MG63 (cell line): ENCODE data around the gene RPS21. TPM values are rescaled to one million over a fixed set of nuclear protein-coding genes. Genes with fewer than 3 reads are reported as not detected.

ENCODE experiments used
- DNase-seq: peaks from one replicate; pipeline ENCODE4 v3.0.0-alpha.2; 2020
- H3K27me3 ChIP-seq: fragments of 250-450 bp; sonication (Bioruptor Pico); 2 replicates; pipeline ENCODE4 v1.5.1; 2020; ENCODE audit warnings: mild to moderate bottlenecking, moderate library complexity
- H3K36me3 ChIP-seq: fragments of 250-450 bp; sonication (Bioruptor Pico); 2 replicates; pipeline ENCODE4 v1.5.1; 2020; ENCODE audit warnings: mild to moderate bottlenecking, moderate library complexity
- H3K4me3 ChIP-seq: fragments of 250-450 bp; sonication (Bioruptor Pico); 2 replicates; pipeline ENCODE4 v1.5.1; 2020; ENCODE audit warnings: mild to moderate bottlenecking, moderate library complexity
- H3K9me3 ChIP-seq: fragments of 250-450 bp; sonication (Bioruptor Pico); 2 replicates; pipeline ENCODE4 v1.5.1; 2020; ENCODE audit warnings: mild to moderate bottlenecking, moderate library complexity
- total RNA-seq: library from RNA; depleted of rRNA; stranded (reverse); fragments of >200 nt; shearing (Covaris generic); gene quantifications from 2 replicates; pipeline ENCODE4 v1.2.3, GENCODE V29; 2014; ENCODE audit warnings: low replicate concordance

RPS21 gene
- total RNA-seq, 1 experiment from 2014 or later: 2,164 TPM

GRCh38 chr20:62396367-62397239 lies 9.7 kb downstream of the RPS21 start:
- Histone ChIP-seq H3K36me3 (peaks cover 10% of the 10 kb centered on the region), H3K27me3 (no peaks in the 10 kb centered on the region), H3K4me3 (no peak overlapping the region), H3K9me3 (no peaks in the 10 kb centered on the region)
- no peak for DNase-seq

GRCh38 chr20:62398120-62398821 lies 11.4 kb downstream of the RPS21 start:
- DNase-seq: no peak
- H3K36me3 ChIP-seq: peaks cover 13% of the 10 kb centered on the region
- no peaks in the 10 kb centered on the region for H3K27me3 ChIP-seq
- no peaks in the 10 kb centered on the region for H3K9me3 ChIP-seq
- H3K4me3 ChIP-seq: no peak overlapping the region

- H3K27me3 ChIP-seq: no peaks in the 10 kb centered on the region
- no peak for DNase-seq
- no peak overlapping the region for H3K4me3 ChIP-seq
- H3K9me3 ChIP-seq: no peaks in the 10 kb centered on the region
- peaks cover 11% of the 10 kb centered on the region for H3K36me3 ChIP-seq
These were observed 13.1 kb downstream of the RPS21 start for GRCh38 chr20:62400021-62400420.

GRCh38 chr20:62400541-62400940 lies 13.6 kb downstream of the RPS21 start:
- Histone ChIP-seq H3K36me3 (peaks cover 11% of the 10 kb centered on the region), H3K9me3 (no peaks in the 10 kb centered on the region), H3K27me3 (no peaks in the 10 kb centered on the region), H3K4me3 (no peak overlapping the region)
- DNase-seq: no peak

- Histone ChIP-seq H3K9me3 (no peaks in the 10 kb centered on the region), H3K4me3 (no peak overlapping the region), H3K36me3 (peaks cover 11% of the 10 kb centered on the region), H3K27me3 (no peaks in the 10 kb centered on the region)
- no peak for DNase-seq
These were observed 14.5 kb downstream of the RPS21 start for GRCh38 chr20:62401331-62401779.

GRCh38 chr20:62402456-62403150 lies 15.7 kb downstream of the RPS21 start:
- H3K4me3 ChIP-seq: no peak overlapping the region
- H3K36me3 ChIP-seq: peaks cover 9% of the 10 kb centered on the region
- no peak for DNase-seq
- H3K9me3 ChIP-seq: no peaks in the 10 kb centered on the region
- H3K27me3 ChIP-seq: no peaks in the 10 kb centered on the region

GRCh38 chr20:62403331-62403730 lies 16.4 kb downstream of the RPS21 start:
- peaks cover 9% of the 10 kb centered on the region for H3K36me3 ChIP-seq
- DNase-seq: no peak
- no peak overlapping the region for H3K4me3 ChIP-seq
- H3K9me3 ChIP-seq: no peaks in the 10 kb centered on the region
- H3K27me3 ChIP-seq: no peaks in the 10 kb centered on the region

GRCh38 chr20:62404112-62404665 lies 17.3 kb downstream of the RPS21 start:
- Histone ChIP-seq H3K9me3 (no peaks in the 10 kb centered on the region), H3K27me3 (no peaks in the 10 kb centered on the region), H3K4me3 (no peak overlapping the region), H3K36me3 (peaks cover 9% of the 10 kb centered on the region)
- no peak for DNase-seq

GRCh38 chr20:62404761-62405107 lies 17.8 kb downstream of the RPS21 start:
- Histone ChIP-seq H3K4me3 (no peak overlapping the region), H3K36me3 (peaks cover 9% of the 10 kb centered on the region), H3K27me3 (no peaks in the 10 kb centered on the region), H3K9me3 (no peaks in the 10 kb centered on the region)
- DNase-seq: no peak

- DNase-seq: peak; percentile 34
- Histone ChIP-seq H3K4me3 (peak overlapping the region; percentile 68), H3K27me3 (no peaks in the 10 kb centered on the region), H3K36me3 (peaks cover 9% of the 10 kb centered on the region), H3K9me3 (no peaks in the 10 kb centered on the region)
These were observed 18.4 kb downstream of the RPS21 start for GRCh38 chr20:62405108-62405980.

- peaks cover 9% of the 10 kb centered on the region for H3K36me3 ChIP-seq
- peak overlapping the region; percentile 68 for H3K4me3 ChIP-seq
- no peaks in the 10 kb centered on the region for H3K27me3 ChIP-seq
- no peak for DNase-seq
- H3K9me3 ChIP-seq: no peaks in the 10 kb centered on the region
These were observed 19.1 kb downstream of the RPS21 start for GRCh38 chr20:62405981-62406513.

GRCh38 chr20:62406635-62407176 lies 19.8 kb downstream of the RPS21 start:
- Histone ChIP-seq H3K4me3 (peak overlapping the region; percentile 68), H3K9me3 (no peaks in the 10 kb centered on the region), H3K36me3 (peaks cover 9% of the 10 kb centered on the region), H3K27me3 (no peaks in the 10 kb centered on the region)
- no peak for DNase-seq

GRCh38 chr20:62407221-62407992 lies 20.5 kb downstream of the RPS21 start, which contains the start of gene CABLES2:
Gene CABLES2, minus strand, starts transcription at chr20:62407285. Its CDS starts 9 bp downstream, at chr20:62407276.
- H3K27me3 ChIP-seq: no peaks in the 10 kb centered on the region
- peaks cover 6% of the 10 kb centered on the region for H3K36me3 ChIP-seq
- H3K9me3 ChIP-seq: no peaks in the 10 kb centered on the region
- peak; percentile 97 for DNase-seq
- H3K4me3 ChIP-seq: peak within 1 kb of the TSS; percentile 68

GRCh38 chr20:62408055-62408454 lies 21.2 kb downstream of the RPS21 start:
- Histone ChIP-seq H3K27me3 (no peaks in the 10 kb centered on the region), H3K9me3 (no peaks in the 10 kb centered on the region), H3K36me3 (peaks cover 3% of the 10 kb centered on the region), H3K4me3 (no peak overlapping the region)
- DNase-seq: no peak

GRCh38 chr20:62408640-62409039 lies 21.7 kb downstream of the RPS21 start:
- H3K9me3 ChIP-seq: no peaks in the 10 kb centered on the region
- no peaks in the 10 kb centered on the region for H3K27me3 ChIP-seq
- DNase-seq: no peak
- H3K4me3 ChIP-seq: no peak overlapping the region
- peaks cover 3% of the 10 kb centered on the region for H3K36me3 ChIP-seq
